GM21825 (cell line): ENCODE measurements around the gene APBA3.

Experiments
- ATAC-seq: cut with Tn5 transposase; IDR thresholded peaks from one replicate; pipeline ENCODE4 v1.9.1; 2021; ENCODE audit warnings: mild to moderate bottlenecking, moderate library complexity; ENCODE audit not compliant: unreplicated experiment

APBA3 gene

GRCh38 chr19:3788996-3789778, 27.7 kb upstream of the APBA3 start:
- ATAC-seq, result no peak

- ATAC-seq, result no peak
These were observed 24.7 kb upstream of the APBA3 start, which contains the start of gene MATK for GRCh38 chr19:3785938-3786824. Gene MATK, minus strand, starts transcription at chr19:3786381. Its CDS starts 1,246 bp downstream, at chr19:3785135.

GRCh38 chr19:3785451-3785937, 24.0 kb upstream of the APBA3 start:
- ATAC-seq, result no peak

- no peak for ATAC-seq
These were observed 23.3 kb upstream of the APBA3 start for GRCh38 chr19:3784607-3785450.

- ATAC-seq, result no peak
These were observed 22.4 kb upstream of the APBA3 start for GRCh38 chr19:3783660-3784584.

GRCh38 chr19:3782903-3783302, 21.4 kb upstream of the APBA3 start:
- no peak for ATAC-seq

GRCh38 chr19:3782330-3782729, 20.8 kb upstream of the APBA3 start:
- ATAC-seq, result no peak

GRCh38 chr19:3781603-3782002, 20.1 kb upstream of the APBA3 start:
- ATAC-seq, result no peak

- no peak for ATAC-seq
These were observed 19.4 kb upstream of the APBA3 start for GRCh38 chr19:3780786-3781304.

- ATAC-seq, result no peak
These were observed 17.6 kb upstream of the APBA3 start for GRCh38 chr19:3778899-3779723.

GRCh38 chr19:3778104-3778867, 16.8 kb upstream of the APBA3 start:
- ATAC-seq, result no peak

- no peak for ATAC-seq
These were observed 15.1 kb upstream of the APBA3 start for GRCh38 chr19:3776479-3777040.

GRCh38 chr19:3775831-3776230, 14.3 kb upstream of the APBA3 start:
- ATAC-seq, result no peak

- no peak for ATAC-seq
These were observed 13.9 kb upstream of the APBA3 start for GRCh38 chr19:3775374-3775711.

- ATAC-seq, result no peak
These were observed 13.3 kb upstream of the APBA3 start for GRCh38 chr19:3774621-3775373.

- no peak for ATAC-seq
These were observed 12.5 kb upstream of the APBA3 start for GRCh38 chr19:3773814-3774515.
